Right cardiac atrium (tissue), 5 donors: ENCODE results near the gene GPATCH4. TPM values are rescaled to one million over a fixed set of nuclear protein-coding genes. Genes with fewer than 3 reads are reported as not detected.
"Not testable (repeated sequence)": the region's sequence is repeated elsewhere in the genome, so short reads cannot be mapped to it uniquely, and the experiment has no call there.

Experiments used
- ATAC-seq, 2 donors: fragments of 200-7000 bp; cut with Tn5 transposase; one replicate each; pipeline versions ENCODE4 v1.8.0 to v1.9.1; 2020; ENCODE audit warnings: moderate library complexity in 2 of 2, mild to moderate bottlenecking in 1 of 2
- DNase-seq, 3 donors: peaks; one replicate each; pipeline ENCODE4 v3.0.0-alpha.2; 2020
- H3K27ac ChIP-seq: one replicate; pipeline ENCODE4 v1.5.1; 2013; ENCODE audit warnings: mild to moderate bottlenecking, low read length, control low read depth, moderate library complexity
- H3K27me3 ChIP-seq: one replicate; pipeline ENCODE4 v1.6.1; 2013; ENCODE audit not compliant: control insufficient read depth, insufficient read depth
- H3K4me1 ChIP-seq: one replicate; pipeline ENCODE4 v1.6.1; 2013; ENCODE audit warnings: low read length; ENCODE audit not compliant: control insufficient read depth, insufficient read depth
- H3K4me3 ChIP-seq: one replicate; pipeline ENCODE4 v1.5.1; 2013; ENCODE audit warnings: low read length, control low read depth
- H3K9me3 ChIP-seq: one replicate; pipeline ENCODE4 v1.6.1; 2013; ENCODE audit warnings: low read length; ENCODE audit not compliant: control insufficient read depth
- WGBS: extraction: QIAGEN DNeasy Blood & Tissue Kit; methylation state at CpG from one replicate; pipeline ENCODE4 v1.1.7; 2013; 5-methylcytosine and 5-hydroxymethylcytosine counted together
- intact Hi-C, 4 donors: fragments of 100-400 bp; cut with DNase I; formaldehyde crosslinking; loops; one replicate each; pipeline versions ENCODE4 v1.11.0 to v1.14.0; 2022 to 2023
- polyA plus RNA-seq: library from polyadenylated mRNA; stranded (reverse); fragments of 200-250 nt; gene quantifications from one replicate; pipeline ENCODE4 v1.2.3, GENCODE V29; 2013
- total RNA-seq, 4 donors: library from RNA; stranded (reverse); fragmentation: NEBNext Ultra II Directional; extraction: Animal tissue kit (Norgen Biotek cat#: 25700); gene quantifications; one replicate each; pipeline ENCODE4 v1.2.1, GENCODE V29; 2021
- donor health status: healthy with polysubstance abuse.
- donor health status: DM: no; HTN: yes; CAD: no.
- donor health status: DM: no; HTN: no; CAD: no.
- donor health status: DM: no; HTN: yes; CAD: no; lungs with severe emphysema.
- donor health status: DM: yes; HTN: yes; CAD: no.

The GPATCH4 gene
- total and polyA plus RNA-seq, 5 donors: 13.4 to 21.6 (median 14.7) TPM

DNA sequence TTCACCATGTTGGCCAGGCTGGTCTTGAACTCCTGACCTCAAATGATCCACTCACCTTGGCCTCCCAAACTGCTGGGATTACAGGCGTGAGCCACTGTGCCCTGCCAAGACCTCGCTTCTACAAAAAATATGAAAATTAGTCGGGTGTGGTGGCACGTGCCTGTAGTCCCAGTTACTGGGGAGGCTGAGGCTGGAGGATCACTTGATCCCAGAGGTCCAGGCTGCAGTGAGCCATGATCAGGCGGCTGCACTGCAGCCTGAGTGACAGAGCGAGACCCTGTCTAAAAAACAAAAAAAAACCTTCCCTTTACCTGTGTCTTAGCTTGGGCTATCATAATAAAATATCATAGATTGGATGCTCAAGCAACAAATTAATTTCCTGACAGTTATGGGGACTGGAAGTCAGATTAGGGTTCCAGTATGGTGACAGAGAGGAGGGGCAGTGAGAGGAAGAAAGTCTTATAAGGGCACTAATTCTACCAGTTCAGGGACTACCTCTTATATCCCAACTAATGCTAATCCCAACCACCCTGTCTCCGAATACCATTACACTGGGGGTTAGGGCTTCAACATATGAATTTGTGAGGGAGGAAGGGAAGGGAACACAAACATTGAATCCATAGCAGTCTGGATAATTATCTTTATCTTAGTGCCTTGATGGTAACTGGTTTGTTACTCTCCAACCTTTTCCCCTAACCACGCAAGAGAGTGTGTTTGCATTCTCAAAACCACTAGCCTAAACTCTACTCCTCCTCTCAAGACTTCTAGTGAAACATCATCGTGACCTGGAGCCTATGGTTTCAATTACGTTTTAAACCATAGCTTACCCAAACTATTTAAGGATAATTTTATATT lies 10.7 kb downstream of the GPATCH4 start:
- 87% methylated on average over 10 of the region's 10 CpGs for WGBS
- intact Hi-C loops: loop anchor here in 3 of 4 donors (5.0 to 10.0 kb wide), 3 partner anchors 106 to 133 kb away; no protein-coding TSS in a partner anchor

DNA sequence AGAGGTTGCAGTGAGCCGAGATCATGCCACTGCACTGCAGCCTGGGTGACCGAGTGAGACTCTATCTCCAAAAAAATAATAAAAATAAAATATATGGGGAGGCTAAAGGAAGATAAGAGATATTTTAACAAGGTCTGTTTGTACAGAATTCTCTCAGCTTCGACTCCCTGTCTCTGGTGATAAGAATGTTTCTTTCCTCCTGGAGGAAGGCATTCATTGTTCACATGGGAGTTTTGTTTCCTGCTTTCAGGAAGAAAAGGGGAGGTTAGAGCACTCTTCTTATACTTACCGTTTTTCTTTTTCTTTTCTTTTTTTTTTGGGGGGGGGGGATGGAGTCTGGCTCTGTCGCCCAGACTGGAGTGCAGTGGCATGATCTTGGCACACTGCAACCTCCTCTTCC lies 11.7 kb downstream of the GPATCH4 start:
- Histone ChIP-seq H3K4me1 (peaks cover 2% of the 10 kb centered on the region), H3K4me3 (no peak overlapping the region), H3K9me3 (no peaks in the 10 kb centered on the region), H3K27me3 (no peaks in the 10 kb centered on the region), H3K27ac (no peak overlapping the region)
- intact Hi-C loops: no loop called here
- DNase-seq (no peak), ATAC-seq (no peak)
- WGBS: 45% methylated on average over 5 of the region's 5 CpGs

More for the DNA sequence above, 10.7 kb downstream of the GPATCH4 start:
- Histone ChIP-seq H3K4me1 (peaks cover 2% of the 10 kb centered on the region), H3K9me3 (no peaks in the 10 kb centered on the region), H3K27ac (no peak overlapping the region), H3K27me3 (no peaks in the 10 kb centered on the region), H3K4me3 (no peak overlapping the region)
- ATAC-seq: no peak
- no peak for DNase-seq

DNA sequence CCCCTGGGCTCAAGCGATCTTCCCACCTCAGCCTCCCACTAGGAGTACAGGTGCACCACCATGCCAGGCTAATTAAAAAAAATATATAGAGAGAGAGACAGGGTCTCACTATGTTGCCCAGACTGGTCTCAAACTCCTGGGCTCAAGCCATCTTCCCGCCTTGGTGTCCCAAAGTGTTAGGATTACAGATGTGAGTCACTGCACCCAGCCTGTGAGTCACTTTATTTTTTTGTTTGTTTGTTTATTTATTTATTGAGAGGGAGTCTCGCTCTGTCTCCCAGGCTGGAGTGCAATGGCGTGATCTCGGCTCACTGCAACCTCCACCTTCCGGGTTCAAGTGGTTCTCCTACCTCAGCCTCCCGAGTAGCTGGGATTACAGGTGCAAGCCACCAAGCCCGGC lies 13.4 kb downstream of the GPATCH4 start:
- 87% methylated on average over 8 of the region's 8 CpGs for WGBS

DNA sequence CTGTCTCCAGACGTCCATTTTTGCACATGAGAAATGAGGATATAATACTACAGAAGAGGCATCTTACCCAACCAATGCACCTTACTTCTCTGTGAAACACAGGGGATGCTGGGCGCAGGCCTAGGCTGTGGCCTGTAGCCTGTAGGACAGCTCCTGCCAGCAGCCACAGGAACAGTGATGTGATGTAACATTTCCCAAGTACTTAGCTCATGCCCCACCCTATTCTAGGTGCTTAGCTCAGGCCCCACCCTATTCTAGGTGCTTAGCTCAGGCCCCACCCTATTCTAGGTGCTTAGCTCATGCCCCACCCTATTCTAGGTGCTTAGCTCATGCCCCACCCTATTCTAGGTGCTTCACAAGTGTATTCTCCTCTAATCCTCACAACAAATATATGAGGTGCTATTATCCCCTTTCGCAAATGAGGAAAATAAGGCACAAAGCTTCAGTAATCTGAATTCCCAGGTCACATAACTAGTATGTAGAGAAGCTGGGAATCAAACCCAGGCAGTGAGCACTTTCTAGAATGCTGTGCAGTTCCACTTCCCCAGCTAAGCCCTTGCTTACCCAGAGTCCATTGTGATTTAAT lies 14.3 kb downstream of the GPATCH4 start:
- Histone ChIP-seq H3K27me3 (no peaks in the 10 kb centered on the region), H3K9me3 (no peaks in the 10 kb centered on the region), H3K4me3 (no peak overlapping the region), H3K4me1 (no peaks in the 10 kb centered on the region), H3K27ac (no peak overlapping the region)
- DNase-seq: no peak
- ATAC-seq: no peak
- 92% methylated on average over 3 of the region's 3 CpGs for WGBS
- intact Hi-C loops: no loop called here

More for the DNA sequence above, 13.4 kb downstream of the GPATCH4 start:
- DNase-seq, H3K4me1 ChIP-seq, H3K27me3 ChIP-seq, H3K27ac ChIP-seq, ATAC-seq, intact Hi-C loops, H3K4me3 ChIP-seq, H3K9me3 ChIP-seq: not testable (repeated sequence)

DNA sequence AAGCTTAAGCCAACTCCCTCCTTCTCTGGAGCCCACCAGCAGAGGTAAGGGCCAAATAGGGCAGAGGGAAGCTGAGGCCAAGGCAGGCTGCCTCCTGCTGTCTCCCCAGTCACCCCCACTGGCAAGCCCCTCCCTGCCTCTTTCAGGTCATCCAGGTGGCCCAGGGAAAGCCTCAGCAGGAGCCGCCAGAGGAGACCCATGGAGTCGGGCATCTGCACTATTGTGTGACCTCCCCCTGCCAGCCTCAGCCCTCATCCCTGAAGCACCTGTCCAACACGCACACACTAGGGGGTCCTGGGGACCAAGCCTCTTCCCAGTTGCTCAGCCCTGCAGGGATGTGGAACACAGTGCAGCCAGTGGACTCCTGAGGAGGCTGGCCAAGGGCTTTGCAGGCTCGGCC lies 15.0 kb downstream of the GPATCH4 start:
- ATAC-seq (no peak), DNase-seq (no peak)
- no peaks in the 10 kb centered on the region for H3K9me3 ChIP-seq
- H3K27me3 ChIP-seq: no peaks in the 10 kb centered on the region
- WGBS: 71% methylated on average over 4 of the region's 4 CpGs
- H3K4me3 ChIP-seq: no peak overlapping the region
- intact Hi-C loops: no loop called here
- H3K4me1 ChIP-seq: no peaks in the 10 kb centered on the region
- no peak overlapping the region for H3K27ac ChIP-seq

DNA sequence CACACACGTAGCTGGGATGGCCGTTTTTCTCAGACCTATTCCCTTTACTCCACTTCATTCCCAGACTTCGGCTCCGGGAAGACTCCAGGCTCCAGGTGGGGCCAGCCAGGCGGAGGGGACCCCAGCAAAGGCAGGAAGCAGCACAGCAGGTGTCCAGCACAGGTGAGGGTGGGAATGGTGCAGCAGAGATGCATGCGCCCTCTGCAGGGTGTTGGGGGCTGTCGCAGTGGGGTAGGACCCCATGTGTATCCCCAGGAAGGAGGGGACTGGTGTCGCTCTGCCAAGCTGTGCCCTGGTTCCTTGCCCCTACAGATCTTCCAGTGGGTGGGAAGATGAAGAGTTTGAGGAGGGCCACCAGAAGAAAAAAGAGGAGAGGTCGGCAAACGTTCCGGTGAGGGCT lies 16.5 kb downstream of the GPATCH4 start:
- no peak overlapping the region for H3K4me3 ChIP-seq
- no peak for ATAC-seq
- H3K9me3 ChIP-seq: no peaks in the 10 kb centered on the region
- 45% methylated on average over 11 of the region's 11 CpGs for WGBS
- no peaks in the 10 kb centered on the region for H3K4me1 ChIP-seq
- DNase-seq: no peak
- H3K27me3 ChIP-seq: no peaks in the 10 kb centered on the region
- intact Hi-C loops: no loop called here
- no peak overlapping the region for H3K27ac ChIP-seq

DNA sequence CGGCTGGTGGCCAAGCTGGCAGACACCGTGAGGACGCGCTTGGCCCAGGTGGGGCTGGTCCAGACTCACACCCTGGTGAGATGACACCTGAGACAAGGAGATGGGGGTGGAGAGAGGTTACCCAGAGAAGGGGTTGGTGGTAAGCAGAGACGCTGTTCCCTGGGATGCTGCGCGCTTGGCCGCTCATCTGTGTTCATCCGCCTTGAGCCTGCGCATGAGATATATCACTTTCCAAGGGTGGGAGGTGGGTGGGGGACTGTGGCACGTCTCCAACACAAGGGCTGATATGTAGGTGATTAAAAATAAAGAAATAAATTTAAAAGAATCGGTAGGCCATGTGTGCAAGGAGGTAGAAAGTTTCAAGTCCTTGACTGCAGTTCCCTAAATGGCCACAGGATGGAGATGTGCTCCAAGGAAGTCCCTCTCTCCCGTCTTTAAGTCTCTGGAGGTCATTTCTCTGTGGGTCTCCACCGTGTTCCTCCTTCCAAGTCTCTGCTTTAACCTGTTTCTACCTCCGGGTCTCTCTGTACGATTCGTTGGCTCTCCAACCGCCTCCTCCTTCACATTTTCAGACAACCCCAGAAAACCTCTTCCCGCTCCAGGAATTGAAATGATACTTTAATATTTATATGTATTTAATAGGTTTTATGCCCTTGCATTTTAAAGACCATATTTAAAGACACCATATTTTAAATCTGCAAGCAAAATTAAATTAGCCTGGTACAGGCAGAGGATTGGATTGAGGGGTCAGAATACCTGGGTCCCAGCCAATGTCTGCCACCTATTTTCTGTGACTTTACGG lies 17.3 kb downstream of the GPATCH4 start:
- Histone ChIP-seq H3K9me3 (no peaks in the 10 kb centered on the region), H3K4me3 (no peak overlapping the region), H3K27ac (no peak overlapping the region), H3K27me3 (no peaks in the 10 kb centered on the region), H3K4me1 (no peaks in the 10 kb centered on the region)
- 52% methylated on average over 20 of the region's 20 CpGs for WGBS
- DNase-seq: peak in 2 of 3 donors; percentile 59 to 68
- ATAC-seq: peak; percentile 30 to 55
- intact Hi-C loops: no loop called here

DNA sequence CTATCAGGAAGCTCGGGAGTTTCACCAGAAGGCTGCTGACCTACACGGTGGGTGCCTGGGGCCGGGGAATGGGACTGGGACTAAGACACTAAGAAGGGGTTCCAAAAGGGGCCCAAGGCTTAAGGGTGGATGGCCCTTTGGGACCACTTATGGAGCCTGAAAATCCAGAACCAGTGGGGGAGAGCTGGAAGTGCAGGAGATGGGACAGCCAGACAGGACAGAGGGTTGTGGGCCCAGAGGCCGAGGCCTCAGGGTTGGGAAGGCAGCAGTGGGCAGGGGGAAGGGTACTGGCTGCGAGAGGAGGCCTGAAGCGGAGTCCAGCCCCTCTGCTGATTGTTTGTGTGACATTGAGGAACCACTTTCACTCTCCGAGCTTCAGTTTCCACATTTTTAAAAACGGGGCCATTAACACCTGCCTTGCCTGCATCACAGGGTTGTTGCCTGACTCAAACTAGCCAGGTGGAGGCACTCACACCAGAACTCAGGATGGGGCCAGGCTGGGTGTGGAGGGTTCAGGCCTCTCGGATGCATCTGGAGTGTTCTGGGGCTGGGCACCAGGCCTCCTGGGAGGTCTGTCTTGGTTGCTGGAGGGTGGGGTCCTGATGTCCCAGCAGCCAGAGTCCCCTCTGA lies 18.8 kb downstream of the GPATCH4 start:
- 75% methylated on average over 9 of the region's 9 CpGs for WGBS
- no peak overlapping the region for H3K27ac ChIP-seq
- no peaks in the 10 kb centered on the region for H3K4me1 ChIP-seq
- ATAC-seq: no peak
- H3K4me3 ChIP-seq: no peak overlapping the region
- no peak for DNase-seq
- H3K9me3 ChIP-seq: no peaks in the 10 kb centered on the region
- intact Hi-C loops: no loop called here
- H3K27me3 ChIP-seq: no peaks in the 10 kb centered on the region

DNA sequence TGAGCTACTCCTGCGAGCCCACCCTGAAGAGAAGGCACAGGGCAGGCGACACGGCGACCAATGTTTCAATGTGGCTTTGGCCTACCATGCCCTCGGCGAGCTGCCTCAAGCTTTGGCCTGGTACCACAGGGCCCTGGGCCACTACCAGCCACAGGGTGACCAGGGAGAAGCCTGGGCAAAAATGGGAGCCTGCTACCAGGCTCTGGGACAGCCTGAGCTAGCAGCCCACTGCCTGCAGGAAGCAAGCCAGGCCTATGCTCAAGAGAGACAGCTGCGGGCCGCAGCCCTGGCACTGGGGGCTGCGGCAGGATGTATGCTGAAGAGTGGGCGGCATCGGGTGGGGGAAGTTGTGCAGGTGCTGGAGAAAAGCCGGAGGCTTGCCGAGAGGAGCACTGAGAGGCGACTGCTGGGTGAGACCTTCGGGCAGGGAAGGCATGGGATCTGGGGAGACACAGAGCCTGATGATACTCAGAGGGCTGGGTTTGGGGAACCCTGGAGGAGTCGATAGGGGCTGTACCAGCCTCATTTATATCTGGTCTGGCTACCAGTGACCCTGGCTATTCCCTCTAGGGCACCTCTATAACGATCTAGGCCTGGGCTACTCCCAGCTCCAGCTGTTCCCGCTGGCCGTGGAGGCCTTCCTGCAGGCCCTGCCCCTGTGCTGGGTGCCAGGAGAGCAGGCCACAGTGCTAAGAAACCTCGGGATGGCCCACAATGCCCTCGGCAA lies 19.5 kb downstream of the GPATCH4 start:
- no peak for ATAC-seq

DNA sequence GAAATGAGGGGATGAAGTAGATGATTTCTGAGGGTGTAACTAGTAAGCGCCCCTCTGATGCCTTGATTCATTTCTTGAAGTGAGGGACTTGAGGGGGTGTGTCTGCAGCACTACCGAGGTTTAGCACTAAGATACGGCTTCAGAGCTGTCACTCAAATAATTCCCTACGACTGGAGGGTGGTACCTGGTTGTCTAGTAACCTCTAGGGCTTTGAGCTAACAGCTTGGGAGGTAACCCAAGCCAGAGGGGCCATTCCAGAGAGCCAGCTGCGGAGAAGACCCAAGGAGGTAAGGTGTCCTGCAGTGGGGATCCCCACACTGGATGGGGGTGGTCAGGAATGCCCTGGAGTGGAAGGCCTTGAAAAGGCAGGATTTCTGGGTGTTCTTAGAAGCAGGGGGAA lies 21.8 kb downstream of the GPATCH4 start, which contains the start of gene TTC24:
TSS of gene TTC24 (plus strand) at position 252 of the 400 bp plus-strand sequence. CDS start 1,642 bp downstream, outside the sequence.
- intact Hi-C loops: no loop called here
- WGBS: 74% methylated on average over 5 of the region's 5 CpGs
- ATAC-seq: no peak

More for the DNA sequence above, 19.5 kb downstream of the GPATCH4 start:
- no peaks in the 10 kb centered on the region for H3K4me1 ChIP-seq
- no peak overlapping the region for H3K4me3 ChIP-seq
- intact Hi-C loops: no loop called here
- no peak overlapping the region for H3K27ac ChIP-seq
- no peaks in the 10 kb centered on the region for H3K27me3 ChIP-seq
- WGBS: 74% methylated on average over 21 of the region's 21 CpGs
- DNase-seq: no peak
- no peaks in the 10 kb centered on the region for H3K9me3 ChIP-seq

More for the DNA sequence above, 21.8 kb downstream of the GPATCH4 start, which contains the start of gene TTC24:
- Histone ChIP-seq H3K27ac (no peak within 1 kb of the TSS), H3K27me3 (no peaks in the 10 kb centered on the region), H3K4me3 (no peak within 1 kb of the TSS), H3K9me3 (no peaks in the 10 kb centered on the region), H3K4me1 (no peaks in the 10 kb centered on the region)
- no peak for DNase-seq
